GM12801 (cell line): ENCODE data around the gene KCNH4.

ENCODE experiments used
- CTCF ChIP-seq: IDR thresholded peaks from one replicate; pipeline ENCODE4 v1.5.1; 2011; ENCODE audit warnings: control low read depth; ENCODE audit not compliant: insufficient read length; ENCODE audit errors: extremely low read depth

The KCNH4 gene

GRCh38 chr17:42212382-42212781 is 31.4 kb upstream of the KCNH4 start:
- TF ChIP-seq CTCF: no peak

- TF ChIP-seq CTCF: no peak
Observed at GRCh38 chr17:42210046-42210445, 29.1 kb upstream of the KCNH4 start.

GRCh38 chr17:42203354-42203753 is 22.4 kb upstream of the KCNH4 start:
- TF ChIP-seq CTCF: no peak

- no peak for TF ChIP-seq CTCF
Observed at GRCh38 chr17:42202696-42203095, 21.8 kb upstream of the KCNH4 start.

- no peak for TF ChIP-seq CTCF
Observed at GRCh38 chr17:42202159-42202558, 21.2 kb upstream of the KCNH4 start.

DNA sequence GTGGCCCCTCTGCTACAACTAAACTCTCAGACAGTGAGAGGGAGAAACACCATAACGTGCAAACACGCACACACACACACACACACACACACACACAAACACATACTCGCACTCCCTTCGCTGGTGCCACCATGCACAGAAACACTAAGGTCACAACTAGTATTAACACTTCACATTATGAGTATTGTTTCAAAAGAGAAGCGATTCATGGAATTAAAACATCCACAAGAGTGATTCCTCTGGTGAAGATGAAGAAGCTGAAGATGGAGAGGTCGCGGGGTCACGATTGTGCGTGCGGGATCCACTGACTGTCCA is 20.5 kb upstream of the KCNH4 start:
- no peak for TF ChIP-seq CTCF

GRCh38 chr17:42200706-42201457 is 19.9 kb upstream of the KCNH4 start:
- no peak for TF ChIP-seq CTCF
